Posterior cingulate gyrus (tissue), 11 donors: ENCODE data around the gene COL4A2.
A peak's percentile ranks its signal among the peaks of the same experiment; 100 is the strongest.

Experiments
- DNase-seq, 10 donors: peaks; one replicate each; pipeline versions ENCODE4 v3.0.0 to v3.0.0-alpha.2; 2020 to 2021; ENCODE audit warnings: mixed read lengths in 3 of 10
- intact Hi-C: fragments of 100-400 bp; cut with DNase I; formaldehyde crosslinking; loops from one replicate; pipeline ENCODE4 v1.15.1; 2023

Gene COL4A2

DNA sequence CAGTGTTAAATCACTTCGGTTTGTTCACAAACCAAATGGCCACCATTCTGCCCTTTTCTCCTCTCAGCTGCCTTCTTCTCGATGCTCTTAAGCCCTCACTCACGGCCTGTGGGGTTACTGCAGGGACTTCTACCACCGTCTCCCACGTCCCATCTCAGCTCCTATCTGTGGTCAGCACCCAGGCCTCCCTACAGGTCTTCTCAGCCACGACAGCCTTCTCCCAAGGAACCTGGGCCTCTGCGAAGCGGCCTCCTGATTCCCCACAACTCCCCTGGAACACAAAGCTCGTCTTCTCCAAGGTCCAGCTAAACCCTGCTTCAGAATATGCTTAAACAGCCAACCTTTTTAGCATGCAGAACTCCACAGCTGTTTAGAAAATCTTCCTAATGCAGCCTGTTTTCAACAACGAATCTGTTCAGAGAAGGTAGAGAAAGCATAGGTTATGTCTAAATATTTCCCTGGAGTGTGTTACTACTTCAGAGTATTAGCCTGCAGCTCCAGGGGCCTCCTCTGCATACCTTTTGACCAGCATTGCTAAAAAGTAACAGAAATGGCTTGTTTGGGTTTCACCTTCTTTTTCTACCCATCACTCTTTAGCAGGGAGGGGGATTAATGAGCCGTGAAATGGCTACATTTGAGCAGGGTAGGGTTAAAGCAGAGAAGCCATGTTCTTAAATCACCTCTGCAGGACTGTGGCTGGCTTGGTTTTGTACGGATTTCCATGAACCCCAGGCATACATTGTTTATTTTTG, 104.0 kb downstream of the COL4A2 start:
- DNase-seq, result no peak
- intact Hi-C loops, result loop anchor here (2.0 to 10.0 kb wide), 2 partner anchors 106 to 188 kb away; partner anchors contain the start of genes COL4A1 and COL4A2

GRCh38 chr13:110411688-110412059, 104.6 kb downstream of the COL4A2 start:
- intact Hi-C loops, result loop anchor here (2.0 to 10.0 kb wide), 2 partner anchors 107 to 189 kb away; partner anchors contain the start of genes COL4A1 and COL4A2

DNA sequence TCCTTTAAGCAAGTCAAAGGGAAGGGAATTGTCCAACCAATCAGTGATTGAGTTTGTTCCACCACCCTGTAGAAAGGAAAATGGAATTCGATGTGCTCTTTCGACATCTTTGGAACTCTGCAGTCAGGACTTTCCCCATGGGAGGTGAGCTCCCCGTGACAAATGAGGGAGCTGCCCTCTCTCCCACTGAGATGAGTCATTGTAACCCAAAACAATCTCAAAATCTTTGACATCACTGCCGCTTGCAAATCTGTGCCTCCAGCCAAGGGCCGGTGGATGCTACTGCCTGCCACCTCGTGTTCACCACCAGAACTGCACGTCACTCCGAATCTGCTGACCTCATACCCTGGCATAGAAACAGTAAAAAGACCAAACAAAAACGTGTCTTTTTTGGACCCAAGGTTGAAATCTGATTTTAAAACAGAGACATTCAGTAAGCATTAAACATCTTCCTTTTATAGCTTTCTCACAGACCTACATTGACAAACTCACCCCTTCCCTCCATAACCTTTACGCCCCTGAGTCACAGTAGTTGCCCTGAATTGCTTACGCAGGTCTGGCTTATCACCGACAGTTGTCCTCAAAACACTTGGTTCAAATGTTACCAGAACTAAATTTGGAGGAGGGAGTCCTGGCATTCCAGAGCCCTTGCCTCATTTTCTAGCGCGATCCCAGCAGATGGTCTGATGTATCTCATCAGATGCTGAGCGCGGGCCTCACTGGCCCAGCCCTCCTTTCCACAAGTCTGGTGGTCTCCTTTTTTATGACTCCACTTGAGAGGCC, 105.2 kb downstream of the COL4A2 start:
- peak; percentile 63 to 97 (median 82) for DNase-seq
- intact Hi-C loops, result loop anchor here (10.0 kb wide), 1 partner anchor 108 kb away; the partner anchor contains the start of genes COL4A1 and COL4A2

More at GRCh38 chr13:110411688-110412059, 104.6 kb downstream of the COL4A2 start:
- DNase-seq, result no peak

DNA sequence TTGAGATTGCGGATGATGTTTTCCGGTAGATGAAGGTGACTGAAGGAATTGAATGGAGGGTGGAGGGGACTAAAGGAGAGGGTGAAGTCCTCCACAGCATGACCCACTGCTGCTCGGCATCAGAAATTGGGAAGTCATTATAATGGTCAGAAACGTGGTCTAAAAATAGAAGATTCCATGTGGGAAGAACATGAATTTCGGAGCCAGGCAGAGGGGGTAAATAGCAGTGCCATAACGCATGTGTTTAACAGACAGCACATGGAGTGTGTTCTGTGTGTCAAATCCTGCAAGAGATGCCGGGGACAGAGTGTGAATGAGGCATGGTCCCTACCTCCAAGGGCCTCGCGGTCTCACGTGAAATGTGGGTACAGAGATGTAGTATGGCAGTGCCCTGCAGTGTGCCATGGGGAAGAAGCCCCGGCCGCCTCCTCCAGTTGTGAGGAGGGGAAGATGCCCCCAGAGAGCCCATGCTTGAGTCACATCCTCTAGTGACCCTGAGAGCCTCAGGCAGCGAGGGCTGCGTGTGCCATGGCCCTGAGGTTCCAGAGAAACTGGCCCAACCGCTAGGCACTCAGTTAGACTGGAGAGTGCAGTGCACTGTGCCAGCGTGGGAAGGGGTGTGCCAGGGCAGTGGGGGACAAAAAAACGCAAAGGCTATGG, 106.1 kb downstream of the COL4A2 start:
- intact Hi-C loops, result loop anchor here (10.0 kb wide), 1 partner anchor 108 kb away; the partner anchor contains the start of genes COL4A1 and COL4A2
- no peak for DNase-seq

DNA sequence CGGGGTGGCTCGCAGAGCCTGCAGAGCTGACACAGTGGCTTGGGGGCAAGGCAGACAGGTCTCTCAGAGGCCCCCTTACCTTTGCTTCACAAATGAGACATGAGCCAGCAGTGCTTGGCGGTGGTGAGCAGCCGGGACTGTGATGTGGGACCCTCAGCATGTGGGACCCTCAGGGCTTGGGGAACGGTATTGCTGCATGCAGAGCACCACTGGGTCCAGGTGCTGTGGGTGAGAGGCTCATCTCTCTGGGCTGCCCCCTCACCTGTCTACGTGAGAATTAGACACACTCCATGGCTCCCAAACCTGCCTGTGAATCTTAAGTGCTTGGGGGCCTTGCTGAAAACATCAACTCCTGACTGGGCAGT, 106.6 kb downstream of the COL4A2 start:
- no peak for DNase-seq
- intact Hi-C loops, result loop anchor here (10.0 kb wide), 1 partner anchor 109 kb away; the partner anchor contains the start of genes COL4A1 and COL4A2

DNA sequence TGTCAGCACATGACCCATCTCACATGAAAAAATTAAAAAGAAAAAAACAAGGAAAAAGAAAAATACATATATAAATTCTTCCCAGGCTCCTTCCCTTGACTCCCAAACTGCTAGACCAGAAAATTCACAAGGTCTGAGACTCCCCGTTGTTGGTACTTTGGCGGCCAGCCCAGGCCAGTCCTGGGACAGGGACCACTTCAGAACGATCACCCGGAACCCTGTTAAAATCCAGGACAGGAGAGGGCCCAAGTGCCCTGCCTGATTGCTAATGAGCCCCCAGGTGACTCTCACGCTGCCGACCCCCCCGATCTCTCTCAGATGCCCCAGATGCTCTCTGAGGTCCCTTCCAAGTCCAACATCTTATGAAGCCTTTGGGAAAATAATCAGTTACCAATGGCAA, 107.2 kb downstream of the COL4A2 start:
- no peak for DNase-seq
- intact Hi-C loops, result loop anchor here (10.0 kb wide), 1 partner anchor 109 kb away; the partner anchor contains the start of genes COL4A1 and COL4A2

DNA sequence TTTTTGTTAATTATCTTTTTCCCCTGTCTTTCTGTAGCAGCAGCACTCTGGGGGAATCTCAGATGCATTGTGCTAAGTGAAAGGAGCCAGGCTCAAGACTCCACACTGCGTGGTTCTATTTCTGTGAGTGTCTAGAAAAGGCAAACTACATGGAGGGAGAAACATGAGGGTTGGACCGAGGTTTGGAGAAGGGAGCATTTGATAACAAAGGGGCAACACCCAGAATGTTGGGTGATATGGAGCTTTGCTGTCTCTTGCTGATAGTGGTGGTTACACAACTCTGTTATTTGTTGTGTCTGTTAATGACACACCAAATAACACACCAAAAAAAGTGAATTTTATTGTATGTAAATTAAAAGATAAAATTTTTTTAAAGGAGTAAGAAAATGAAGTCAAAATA, 107.8 kb downstream of the COL4A2 start:
- intact Hi-C loops, result loop anchor here (5.0 to 10.0 kb wide), 2 partner anchors 93 to 110 kb away; partner anchors contain the start of genes COL4A1 and COL4A2

DNA sequence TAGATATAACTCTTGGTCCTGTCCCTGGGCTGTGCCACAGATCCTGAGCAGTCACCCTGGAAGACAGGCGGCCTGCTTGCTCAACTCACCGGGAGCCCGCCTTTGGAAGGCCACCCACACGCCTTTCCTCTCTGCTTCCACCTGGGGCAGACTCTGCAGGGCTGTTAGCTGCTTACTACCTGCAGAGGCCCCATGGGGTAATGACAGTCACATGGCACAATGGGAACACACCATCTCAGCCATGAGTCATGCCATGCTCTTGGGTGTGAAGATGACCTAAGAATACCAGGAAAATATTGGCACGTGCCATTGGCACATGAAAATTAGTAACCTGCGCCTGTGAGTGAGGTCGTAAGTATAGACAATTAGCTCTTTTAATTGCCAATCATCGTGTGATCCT, 108.6 kb downstream of the COL4A2 start:
- peak in 1 of 10 donors; percentile 78 for DNase-seq
- intact Hi-C loops, result loop anchor here (5.0 to 10.0 kb wide), 2 partner anchors 93 to 111 kb away; partner anchors contain the start of genes COL4A1 and COL4A2

More for the DNA sequence above, 107.8 kb downstream of the COL4A2 start:
- no peak for DNase-seq

DNA sequence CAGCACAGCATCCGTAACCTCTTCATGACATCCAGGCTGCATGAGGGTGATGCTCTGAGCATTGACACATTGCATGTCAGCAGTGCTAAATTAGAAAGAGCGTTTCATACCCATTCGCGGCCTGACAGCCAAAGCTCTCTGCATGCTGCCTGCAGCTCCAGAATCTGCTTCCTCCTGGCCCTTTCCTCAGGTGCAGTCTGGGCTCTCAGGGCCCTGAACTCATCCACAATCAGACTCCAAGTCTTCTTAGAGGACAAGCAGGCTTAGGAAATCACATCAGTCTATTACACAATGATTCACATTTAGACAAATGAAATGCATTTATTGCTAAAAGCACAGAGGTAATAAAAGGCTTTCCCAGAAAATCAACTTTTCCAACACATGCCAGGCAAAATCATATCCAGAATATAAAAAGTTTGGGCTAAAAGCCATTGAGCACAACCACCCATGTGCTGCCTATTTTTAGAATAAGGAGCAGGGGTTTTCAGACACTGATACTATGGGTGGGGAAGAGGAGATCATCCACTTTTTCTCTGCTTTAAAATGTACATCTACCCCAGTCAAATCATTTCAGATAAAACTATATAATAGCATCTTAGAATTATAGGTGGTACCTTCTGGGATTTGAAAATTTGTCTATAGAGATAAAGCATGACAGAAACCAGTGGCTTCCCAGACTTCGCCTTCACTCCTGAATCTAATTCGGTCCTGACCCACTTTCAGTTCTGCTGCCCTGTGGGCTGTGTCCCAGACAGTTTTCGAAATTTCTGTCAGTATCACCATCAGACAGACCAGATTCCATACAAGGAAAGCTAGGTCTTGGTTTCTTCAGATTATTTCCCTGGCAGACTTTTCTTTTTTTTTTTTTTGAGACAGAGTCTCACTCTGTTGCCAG, 109.3 kb downstream of the COL4A2 start:
- intact Hi-C loops, result loop anchor here (5.0 to 10.0 kb wide), 2 partner anchors 94 to 112 kb away; partner anchors contain the start of genes COL4A1 and COL4A2
- peak in 1 of 10 donors; percentile 70 for DNase-seq

DNA sequence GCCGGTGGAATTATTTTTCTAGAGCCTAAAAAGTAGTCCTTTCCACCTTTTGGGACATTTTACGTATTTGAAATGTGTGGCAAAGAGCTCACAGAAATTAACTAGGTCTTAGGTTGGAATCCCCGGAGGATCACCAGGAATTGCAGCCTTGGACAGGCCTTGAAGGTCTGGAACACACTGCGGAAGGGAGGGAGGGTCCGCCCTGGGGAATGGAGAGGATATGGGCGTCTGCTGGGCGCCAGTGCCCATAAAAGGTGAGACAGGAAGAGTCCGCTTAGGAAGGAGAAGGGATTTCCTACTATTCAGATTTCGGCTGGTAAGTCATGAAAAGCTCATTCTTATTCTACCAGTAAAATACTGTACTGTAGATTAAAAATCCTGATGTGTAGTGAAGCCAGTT, 111.9 kb downstream of the COL4A2 start:
- intact Hi-C loops, result loop anchor here (5.0 to 10.0 kb wide), 2 partner anchors 97 to 114 kb away; partner anchors contain the start of genes COL4A1 and COL4A2
- no peak for DNase-seq

DNA sequence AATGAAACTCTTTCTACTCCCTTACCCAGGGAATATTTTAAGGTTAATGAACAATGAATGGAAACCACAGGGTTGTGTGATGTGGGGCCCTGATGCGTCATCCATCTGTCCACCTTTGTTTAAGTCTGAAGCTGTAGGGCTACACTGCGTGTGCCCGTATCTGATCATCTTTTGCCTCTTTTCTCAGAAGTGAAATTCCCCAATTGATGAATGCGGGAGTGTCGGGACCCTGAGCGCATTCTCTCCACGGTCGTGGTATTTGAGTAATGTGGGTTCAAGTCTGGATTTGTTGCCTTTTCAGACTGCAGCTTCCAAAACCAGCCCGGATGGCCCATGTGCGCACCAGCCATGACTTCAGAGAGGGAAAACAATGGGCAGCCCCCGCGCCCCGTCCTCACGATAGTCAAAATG, 112.3 kb downstream of the COL4A2 start:
- intact Hi-C loops, result loop anchor here (5.0 to 10.0 kb wide), 2 partner anchors 97 to 115 kb away; partner anchors contain the start of genes COL4A1 and COL4A2
- DNase-seq, result peak in 1 of 10 donors; percentile 73

GRCh38 chr13:110419946-110420345, 112.9 kb downstream of the COL4A2 start:
- intact Hi-C loops, result loop anchor here (5.0 to 10.0 kb wide), 2 partner anchors 98 to 115 kb away; partner anchors contain the start of genes COL4A1 and COL4A2
- peak in 1 of 10 donors; percentile 58 for DNase-seq

GRCh38 chr13:110420626-110421025, 113.5 kb downstream of the COL4A2 start:
- intact Hi-C loops, result no loop called here
- DNase-seq, result no peak

- intact Hi-C loops, result no loop called here
- no peak for DNase-seq
Observed at GRCh38 chr13:110421061-110421460, 114.0 kb downstream of the COL4A2 start.

- intact Hi-C loops, result no loop called here
- no peak for DNase-seq
Observed at GRCh38 chr13:110421696-110422385, 114.8 kb downstream of the COL4A2 start.

GRCh38 chr13:110422913-110423688, 116.0 kb downstream of the COL4A2 start:
- intact Hi-C loops, result no loop called here
- DNase-seq, result no peak

- DNase-seq, result peak in 1 of 10 donors; percentile 60
- intact Hi-C loops, result no loop called here
Observed at GRCh38 chr13:110423689-110424302, 116.7 kb downstream of the COL4A2 start.
